Lung (tissue), 12 donors: Measurements from ENCODE around the gene HACD3. TPM values are rescaled to one million over a fixed set of nuclear protein-coding genes. Genes with fewer than 3 reads are reported as not detected.

Source experiments
- ATAC-seq: fragments of 200-7000 bp; cut with Tn5 transposase; one replicate; pipeline ENCODE4 v1.9.1; 2020; ENCODE audit warnings: moderate number of reproducible peaks; ENCODE audit not compliant: insufficient read depth, low FRiP score
- DNase-seq, 3 donors: peaks; one replicate each; pipeline ENCODE4 v3.0.0-alpha.2; 2013 to 2017
- H3K27ac ChIP-seq, 2 donors: one replicate each; pipeline ENCODE4 v1.5.1; 2013; ENCODE audit warnings: mild to moderate bottlenecking in 2 of 2, moderate library complexity in 2 of 2, control low read depth in 1 of 2, inconsistent platforms in 1 of 2, low read depth in 1 of 2, low read length in 1 of 2
- H3K27me3 ChIP-seq, 3 donors: one replicate each; pipeline ENCODE4 v1.5.1; 2013; ENCODE audit warnings: low read length in 2 of 3; ENCODE audit not compliant: control insufficient read depth in 3 of 3, insufficient read depth in 3 of 3
- H3K36me3 ChIP-seq, 4 donors: one replicate each; pipeline ENCODE4 v1.5.1; 2013; ENCODE audit warnings: low read length in 4 of 4, mild to moderate bottlenecking in 1 of 4, moderate library complexity in 1 of 4; ENCODE audit not compliant: control insufficient read depth in 4 of 4, insufficient read depth in 4 of 4
- H3K4me1 ChIP-seq, 5 donors: one replicate each; pipeline ENCODE4 v1.5.1; 2013; ENCODE audit warnings: low read length in 5 of 5, mild to moderate bottlenecking in 2 of 5, moderate library complexity in 1 of 5; ENCODE audit not compliant: control insufficient read depth in 5 of 5, insufficient read depth in 5 of 5
- H3K4me3 ChIP-seq: one replicate; pipeline ENCODE4 v1.5.1; 2013; ENCODE audit warnings: mild to moderate bottlenecking, control low read depth, moderate library complexity
- H3K9ac ChIP-seq, 2 donors: one replicate each; pipeline ENCODE4 v1.5.1; 2013; ENCODE audit warnings: low read length in 2 of 2, control low read depth in 1 of 2; ENCODE audit not compliant: insufficient read depth in 1 of 2
- H3K9me3 ChIP-seq, 4 donors: one replicate each; pipeline ENCODE4 v1.5.1; 2013; ENCODE audit warnings: low read length in 3 of 4, mild to moderate bottlenecking in 1 of 4, moderate library complexity in 1 of 4; ENCODE audit not compliant: control insufficient read depth in 4 of 4, insufficient read depth in 3 of 4
- WGBS, 2 donors: extraction: QIAGEN DNeasy Blood & Tissue Kit; methylation state at CpG; one replicate each; pipeline ENCODE4 v1.1.7; 2013; 5-methylcytosine and 5-hydroxymethylcytosine counted together
- polyA plus RNA-seq, 2 donors: library from polyadenylated mRNA; stranded (reverse); fragments of 200-250 nt; gene quantifications; one replicate each; pipeline ENCODE4 v1.2.1, GENCODE V29; 2013
- total RNA-seq, 2 donors: library from RNA; depleted of rRNA in 1 of 2; stranded (reverse); fragments of >200 nt in 1 of 2; gene quantifications; one replicate each; pipeline ENCODE4 v1.2.1, GENCODE V29; 2014 to 2021
- TF ChIP-seq, protein P1 (sequence below): IDR thresholded peaks from 2 replicates; pipeline ENCODE4 v1.5.1; 2012; ENCODE audit warnings: mild to moderate bottlenecking; ENCODE audit errors: control extremely low read depth, extremely low read depth
- donor health status: control.
- donor health status: control.
- donor health status: Bipolar disorder and iron deficiency.
- donor health status: healthy.
- donor health status: DM: yes; HTN: yes; CAD: no.

The HACD3 gene
- total and polyA plus RNA-seq, 4 donors = 14.0 to 77.9 (median 31.0) TPM

DNA sequence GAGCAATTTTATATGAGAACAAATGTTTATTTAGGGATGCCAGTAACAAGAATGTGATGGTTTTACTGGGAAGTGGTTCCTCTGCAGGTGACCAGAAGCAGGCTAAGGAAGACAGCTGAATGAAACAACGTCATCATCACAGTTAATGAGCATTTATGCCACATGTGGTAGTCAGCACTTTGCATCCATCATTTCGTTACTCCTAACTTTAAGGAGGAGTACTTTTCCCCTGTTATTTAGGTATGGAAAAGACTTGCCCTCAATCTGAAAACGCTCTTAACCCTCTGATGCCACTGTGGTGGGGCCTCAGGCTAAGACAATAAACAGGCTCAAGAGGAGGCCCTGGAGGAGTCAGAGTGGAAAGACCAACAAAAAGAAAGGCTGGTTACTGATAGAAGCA lies 49.5 kb downstream of the HACD3 start:
- ATAC-seq (no peak), DNase-seq (peak in 2 of 3 donors; percentile 22 to 33)
- peak overlapping the region in 1 of 2 donors; percentile 52 for H3K27ac ChIP-seq
- H3K36me3 ChIP-seq = peaks cover 26 to 41% (median 37%) of the 10 kb centered on the region in 4 donors
- H3K9me3 ChIP-seq = peaks cover 0 to 2% (median 0%) of the 10 kb centered on the region in 4 donors
- H3K27me3 ChIP-seq = no peaks in the 10 kb centered on the region
- H3K9ac ChIP-seq = no peak overlapping the region
- H3K4me3 ChIP-seq = no peak overlapping the region
- peaks cover 0 to 7% (median 3%) of the 10 kb centered on the region in 5 donors for H3K4me1 ChIP-seq
- TF ChIP-seq, protein P1, sequence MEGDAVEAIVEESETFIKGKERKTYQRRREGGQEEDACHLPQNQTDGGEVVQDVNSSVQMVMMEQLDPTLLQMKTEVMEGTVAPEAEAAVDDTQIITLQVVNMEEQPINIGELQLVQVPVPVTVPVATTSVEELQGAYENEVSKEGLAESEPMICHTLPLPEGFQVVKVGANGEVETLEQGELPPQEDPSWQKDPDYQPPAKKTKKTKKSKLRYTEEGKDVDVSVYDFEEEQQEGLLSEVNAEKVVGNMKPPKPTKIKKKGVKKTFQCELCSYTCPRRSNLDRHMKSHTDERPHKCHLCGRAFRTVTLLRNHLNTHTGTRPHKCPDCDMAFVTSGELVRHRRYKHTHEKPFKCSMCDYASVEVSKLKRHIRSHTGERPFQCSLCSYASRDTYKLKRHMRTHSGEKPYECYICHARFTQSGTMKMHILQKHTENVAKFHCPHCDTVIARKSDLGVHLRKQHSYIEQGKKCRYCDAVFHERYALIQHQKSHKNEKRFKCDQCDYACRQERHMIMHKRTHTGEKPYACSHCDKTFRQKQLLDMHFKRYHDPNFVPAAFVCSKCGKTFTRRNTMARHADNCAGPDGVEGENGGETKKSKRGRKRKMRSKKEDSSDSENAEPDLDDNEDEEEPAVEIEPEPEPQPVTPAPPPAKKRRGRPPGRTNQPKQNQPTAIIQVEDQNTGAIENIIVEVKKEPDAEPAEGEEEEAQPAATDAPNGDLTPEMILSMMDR = no peak
- 79 to 84% methylated on average over 3 of the region's 3 CpGs for WGBS, 2 donors

DNA sequence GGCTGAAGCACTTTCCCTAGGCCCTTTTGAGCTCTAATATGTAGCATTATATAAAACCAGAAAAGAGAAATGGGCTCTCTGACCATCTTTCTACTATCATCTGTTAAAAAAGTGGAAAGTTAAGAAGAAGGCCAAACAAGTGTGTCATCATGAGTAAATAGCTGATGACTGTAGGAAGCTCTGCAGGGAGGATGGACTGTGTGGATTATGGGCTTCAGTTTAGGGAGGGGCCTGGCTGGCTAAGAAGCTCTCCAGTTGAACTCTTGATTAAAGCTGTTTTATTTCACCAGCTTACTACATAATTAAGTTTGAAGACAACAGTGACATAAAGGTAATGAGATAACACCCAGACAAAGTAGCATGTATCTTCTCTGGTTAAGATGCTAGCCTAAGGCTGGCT lies 50.0 kb downstream of the HACD3 start:
- DNase-seq (no peak), ATAC-seq (no peak)
- peaks cover 26 to 41% (median 36%) of the 10 kb centered on the region in 4 donors for H3K36me3 ChIP-seq
- no peaks in the 10 kb centered on the region for H3K27me3 ChIP-seq
- no peak overlapping the region for H3K4me3 ChIP-seq
- peak overlapping the region in 1 of 2 donors; percentile 13 for H3K9ac ChIP-seq
- H3K27ac ChIP-seq = no peak overlapping the region
- peaks cover 0 to 7% (median 3%) of the 10 kb centered on the region in 5 donors for H3K4me1 ChIP-seq
- H3K9me3 ChIP-seq = peaks cover 0 to 2% (median 0%) of the 10 kb centered on the region in 4 donors
- TF ChIP-seq, protein P1 = no peak

DNA sequence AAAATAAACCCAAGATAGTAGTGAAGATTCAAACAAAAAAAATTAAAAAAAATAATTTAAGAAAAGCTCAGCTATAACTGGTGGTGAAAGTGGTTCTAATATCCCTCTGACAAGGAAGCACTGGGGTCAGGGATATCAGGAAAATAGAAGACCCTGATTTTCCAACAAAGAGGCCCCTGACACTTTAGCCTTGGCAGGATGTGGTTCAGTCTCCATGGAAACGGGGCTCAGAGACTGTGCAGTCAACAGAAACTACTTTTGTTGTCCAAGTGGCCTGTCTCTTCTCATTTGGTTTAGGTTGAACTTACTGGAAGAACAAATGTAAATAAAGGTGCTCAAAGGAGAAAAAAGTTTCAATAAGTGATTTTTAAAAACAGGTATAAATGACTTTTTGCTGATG lies 53.4 kb downstream of the HACD3 start:
- no peak overlapping the region for H3K9ac ChIP-seq
- H3K9me3 ChIP-seq = no peaks in the 10 kb centered on the region
- DNase-seq = peak; percentile 47 to 76 (median 71)
- peaks cover 24 to 51% (median 33%) of the 10 kb centered on the region in 4 donors for H3K36me3 ChIP-seq
- WGBS, 2 donors = 0 to 24% methylated on average over 1 of the region's 1 CpG
- H3K27ac ChIP-seq = no peak overlapping the region
- peaks cover 0 to 7% (median 0%) of the 10 kb centered on the region in 5 donors for H3K4me1 ChIP-seq
- TF ChIP-seq, protein P1 = no peak
- ATAC-seq = no peak
- no peaks in the 10 kb centered on the region for H3K27me3 ChIP-seq
- H3K4me3 ChIP-seq = no peak overlapping the region

DNA sequence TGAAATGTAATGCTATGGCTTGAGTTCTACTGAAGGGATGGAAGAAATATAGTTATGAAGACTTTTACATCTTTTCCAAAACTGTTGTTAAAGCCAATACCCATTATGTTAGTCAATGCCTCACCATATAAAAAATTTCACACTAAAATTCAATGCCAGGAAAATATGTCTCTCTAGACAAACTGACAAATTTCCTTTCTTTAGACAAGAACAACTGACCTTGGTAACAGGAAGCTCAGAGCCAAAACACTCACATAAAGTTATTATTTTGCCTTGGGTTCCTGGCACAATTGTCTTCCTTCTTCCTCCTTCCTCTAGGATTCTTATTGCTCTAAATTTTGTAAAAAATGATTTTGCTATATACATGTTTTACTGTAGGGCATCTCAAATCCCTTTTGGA lies 54.0 kb downstream of the HACD3 start:
- Histone ChIP-seq H3K9me3 (no peaks in the 10 kb centered on the region), H3K27me3 (no peaks in the 10 kb centered on the region), H3K9ac (no peak overlapping the region), H3K27ac (no peak overlapping the region), H3K36me3 (peaks cover 22 to 51% (median 31%) of the 10 kb centered on the region in 4 donors), H3K4me3 (no peak overlapping the region), H3K4me1 (peaks cover 0 to 7% (median 0%) of the 10 kb centered on the region in 5 donors)
- no peak for DNase-seq
- ATAC-seq = no peak
- TF ChIP-seq, protein P1 = no peak
